H1 (cell line): ENCODE data around the gene MYO9B. TPM values are rescaled to one million over a fixed set of nuclear protein-coding genes. Genes with fewer than 3 reads are reported as not detected.

Experiments
- CTCF ChIA-PET: fragments of 300-600 bp; sonication (Branson Sonifier 250); formaldehyde crosslinking; loops from one replicate; lab custom pipeline; 2021; ENCODE audit not compliant: partially characterized antibody; lab: Charles Lee
- POLR2A ChIA-PET: fragments of 300-600 bp; sonication (Branson Sonifier 250); formaldehyde crosslinking; loops from one replicate; lab custom pipeline; 2021; ENCODE audit warnings: inconsistent platforms; ENCODE audit not compliant: partially characterized antibody; lab: Charles Lee
- DNase-seq, 2 experiments: peaks; one replicate each; pipeline versions ENCODE4 v3.0.0 to v3.0.0-alpha.2; 2010 to 2022; ENCODE audit warnings: low spot score in 2 of 2, low read depth in 1 of 2, mixed read lengths in 1 of 2
- FAIRE-seq: peaks from 2 replicates; lab custom pipeline; 2011; peaks lifted over from hg19 to GRCh38; lab: Jason Lieb, UNC
- H2AFZ ChIP-seq: 2 replicates; pipeline ENCODE4 v1.8.1; 2012; ENCODE audit warnings: low read length, inconsistent platforms
- H2AK5ac ChIP-seq: 2 replicates; pipeline ENCODE4 v1.6.1; 2013; ENCODE audit warnings: low read depth, low read length
- H2BK120ac ChIP-seq: replicated peaks from 2 replicates; pipeline ENCODE3; 2013; ENCODE audit warnings: low read depth, low read length, inconsistent platforms
- H2BK12ac ChIP-seq: 2 replicates; pipeline ENCODE4 v1.6.1; 2013; ENCODE audit warnings: low read depth, low read length
- H2BK15ac ChIP-seq: 2 replicates; pipeline ENCODE4 v1.6.1; 2013; ENCODE audit warnings: low read length
- H2BK20ac ChIP-seq: 2 replicates; pipeline ENCODE4 v1.6.1; 2013; ENCODE audit warnings: low read length
- H2BK5ac ChIP-seq: 2 replicates; pipeline ENCODE4 v1.6.1; 2013; ENCODE audit warnings: low read depth, low read length
- H3K14ac ChIP-seq: 2 replicates; pipeline ENCODE4 v1.6.1; 2013; ENCODE audit warnings: inconsistent platforms; ENCODE audit not compliant: insufficient read length
- H3K18ac ChIP-seq: 2 replicates; pipeline ENCODE4 v1.6.1; 2013; ENCODE audit warnings: low read length; ENCODE audit errors: extremely low read depth
- H3K23ac ChIP-seq: 2 replicates; pipeline ENCODE4 v1.6.1; 2013; ENCODE audit warnings: inconsistent platforms; ENCODE audit not compliant: insufficient read length
- H3K23me2 ChIP-seq: 2 replicates; pipeline ENCODE4 v1.6.1; 2013; ENCODE audit warnings: low read depth, low read length
- H3K27ac ChIP-seq: 2 replicates; pipeline ENCODE4 v1.6.1; 2011; ENCODE audit warnings: low read depth, low read length, inconsistent platforms
- H3K27me3 ChIP-seq, 4 experiments: replicated peaks in 1 of 4; 1 replicate in 1 of 4; 2 replicates in 3 of 4; pipeline versions ENCODE4 v1.6.1 to v1.8.1; 2011 to 2013; ENCODE audit warnings: low read length in 3 of 4, mild to moderate bottlenecking in 3 of 4, inconsistent platforms in 2 of 4, mixed read lengths in 2 of 4, moderate library complexity in 1 of 4; ENCODE audit not compliant: control insufficient read depth in 3 of 4, insufficient read depth in 3 of 4; ENCODE audit errors: extremely low read depth in 1 of 4
- H3K36me3 ChIP-seq, 4 experiments: 2 replicates each; pipeline versions ENCODE4 v1.6.1 to v1.8.1; 2011 to 2013; ENCODE audit warnings: mild to moderate bottlenecking in 4 of 4, low read length in 3 of 4, moderate library complexity in 2 of 4, control low read depth in 1 of 4, inconsistent platforms in 1 of 4; ENCODE audit not compliant: insufficient read depth in 4 of 4, control insufficient read depth in 2 of 4
- H3K4ac ChIP-seq: replicated peaks from 2 replicates; pipeline ENCODE3; 2013; ENCODE audit warnings: low read length, low read depth, mixed read lengths, inconsistent platforms; ENCODE audit not compliant: insufficient read length
- H3K4me1 ChIP-seq, 4 experiments: replicated peaks in 1 of 4; 1 replicate in 1 of 4; 2 replicates in 3 of 4; pipeline versions ENCODE4 v1.6.1 to v1.8.1; 2011 to 2013; ENCODE audit warnings: low read length in 3 of 4, inconsistent platforms in 2 of 4, mixed read lengths in 1 of 4; ENCODE audit not compliant: insufficient read depth in 4 of 4, control insufficient read depth in 3 of 4
- H3K4me2 ChIP-seq, 2 experiments: 2 replicates each; pipeline versions ENCODE4 v1.6.1 to v1.8.1; 2011 to 2013; ENCODE audit warnings: low read depth in 2 of 2, low read length in 2 of 2, control low read depth in 1 of 2, inconsistent platforms in 1 of 2, mild to moderate bottlenecking in 1 of 2; ENCODE audit not compliant: insufficient read depth in 1 of 2
- H3K4me3 ChIP-seq, 4 experiments: fragments of 200-600, 300-600 bp in 1 of 4; sonication (generic), shearing (Covaris generic), sonication (Bioruptor Twin) in 1 of 4; 2 replicates each; pipeline versions ENCODE4 v1.5.1 to v1.8.1; 2011 to 2016; ENCODE audit warnings: low read length in 4 of 4, low read depth in 3 of 4, control low read depth in 2 of 4, inconsistent platforms in 2 of 4, mild to moderate bottlenecking in 2 of 4, mixed read lengths in 1 of 4, moderate library complexity in 1 of 4; ENCODE audit not compliant: insufficient read depth in 2 of 4; ENCODE audit errors: extremely low read depth in 1 of 4
- H3K56ac ChIP-seq: replicated peaks from 2 replicates; pipeline ENCODE3; 2013; ENCODE audit warnings: low read depth, mild to moderate bottlenecking, mixed read lengths, low read length, inconsistent platforms; ENCODE audit not compliant: insufficient read length
- H3K79me1 ChIP-seq: 2 replicates; pipeline ENCODE4 v1.6.1; 2013; ENCODE audit warnings: low read depth, low read length, control low read depth
- H3K79me2 ChIP-seq, 2 experiments: 2 replicates each; pipeline versions ENCODE4 v1.6.1 to v1.8.1; 2012 to 2013; ENCODE audit warnings: low read length in 2 of 2, mild to moderate bottlenecking in 2 of 2, inconsistent platforms in 1 of 2; ENCODE audit not compliant: insufficient read depth in 2 of 2, control insufficient read depth in 1 of 2
- H3K9ac ChIP-seq, 4 experiments: replicated peaks in 1 of 4; 1 replicate in 1 of 4; 2 replicates in 3 of 4; pipeline versions ENCODE4 v1.6.1 to v1.8.1; 2011 to 2013; ENCODE audit warnings: low read depth in 3 of 4, low read length in 3 of 4, control low read depth in 2 of 4, mild to moderate bottlenecking in 2 of 4, moderate library complexity in 2 of 4, inconsistent platforms in 1 of 4; ENCODE audit errors: extremely low read depth in 1 of 4
- H3K9me3 ChIP-seq, 2 experiments: 2 replicates each; pipeline versions ENCODE4 v1.6.1 to v1.8.1; 2012 to 2013; ENCODE audit warnings: mild to moderate bottlenecking in 2 of 2, moderate library complexity in 2 of 2, control low read depth in 1 of 2, inconsistent platforms in 1 of 2, low read depth in 1 of 2, low read length in 1 of 2, mixed read lengths in 1 of 2; ENCODE audit not compliant: insufficient read depth in 2 of 2
- H4K20me1 ChIP-seq, 2 experiments: replicated peaks in 1 of 2; 2 replicates each; pipeline versions ENCODE3 to v1.8.1; 2011 to 2013; ENCODE audit warnings: inconsistent platforms in 2 of 2, low read length in 2 of 2, mild to moderate bottlenecking in 1 of 2; ENCODE audit not compliant: insufficient read depth in 2 of 2, control insufficient read depth in 1 of 2
- H4K5ac ChIP-seq: 2 replicates; pipeline ENCODE4 v1.6.1; 2013; ENCODE audit warnings: low read length, low read depth, mixed read lengths, inconsistent platforms; ENCODE audit not compliant: insufficient read length
- H4K8ac ChIP-seq: 2 replicates; pipeline ENCODE4 v1.8.0; 2013; ENCODE audit warnings: mild to moderate bottlenecking, moderate library complexity, low read length, inconsistent platforms; ENCODE audit not compliant: insufficient read depth; ENCODE audit errors: extremely low read depth
- H4K91ac ChIP-seq: replicated peaks from 2 replicates; pipeline ENCODE3; 2013; ENCODE audit warnings: low read length, mixed read lengths, inconsistent platforms; ENCODE audit not compliant: insufficient read length
- JUN ChIP-seq: IDR thresholded peaks from 2 replicates; pipeline ENCODE4 v1.6.1; 2011; ENCODE audit warnings: low read depth, mild to moderate bottlenecking, improper control_type of control experiment, low read length
- RAD21 ChIP-seq, 2 experiments: IDR thresholded peaks in 1 of 2; conservative IDR thresholded peaks in 1 of 2; 2 replicates each; pipeline ENCODE4 v1.6.1; 2011; ENCODE audit warnings: low read depth in 2 of 2, low read length in 2 of 2, improper control_type of control experiment in 1 of 2, inconsistent platforms in 1 of 2, mild to moderate bottlenecking in 1 of 2, moderate library complexity in 1 of 2
- WGBS, 2 experiments: shearing (Covaris generic) in 1 of 2; methylation state at CpG; one replicate each; pipeline versions ENCODE4 v1.1.6 to v1.1.7; 2013 to 2015; ENCODE audit warnings: low lambda C conversion rate in 2 of 2, mixed read lengths in 2 of 2, inconsistent platforms in 1 of 2, low coverage in 1 of 2, missing lambda C conversion rate in 1 of 2; ENCODE audit not compliant: insufficient replicate concordance in 2 of 2, insufficient coverage in 1 of 2, insufficient read length in 1 of 2; ENCODE audit errors: extremely low coverage in 1 of 2, missing lambda C conversion rate in 1 of 2; 5-methylcytosine and 5-hydroxymethylcytosine counted together
- polyA plus RNA-seq, 7 experiments: library from polyadenylated mRNA; depleted of rRNA in 3 of 7; stranded (reverse) in 5 of 7; unstranded in 2 of 7; fragments of >200 nt in 5 of 7; fragments of 200-250 nt in 2 of 7; gene quantifications; 1 replicate in 5 of 7; 2 replicates in 1 of 7; 4 replicates in 1 of 7; pipeline versions ENCODE4 v1.2.1 to v1.2.3, GENCODE V29; 2011 to 2013; ENCODE audit warnings: missing spikeins in 2 of 7, mixed read lengths in 2 of 7
- total RNA-seq: library from RNA; stranded (reverse); fragmentation: NEBNext Ultra II Directional; extraction: Animal tissue kit (Norgen Biotek cat#: 25700); gene quantifications from 2 replicates; pipeline ENCODE4 v1.2.1, GENCODE V29; 2021
- TF ChIP-seq, protein P1 (sequence below), 3 experiments: IDR thresholded peaks; 1 replicate in 2 of 3; 2 replicates in 1 of 3; pipeline versions ENCODE4 v1.5.1 to v1.6.1; 2011; ENCODE audit warnings: low read length in 3 of 3, mild to moderate bottlenecking in 3 of 3, inconsistent platforms in 2 of 3, low read depth in 1 of 3, moderate library complexity in 1 of 3; ENCODE audit not compliant: insufficient read depth in 1 of 3; ENCODE audit errors: control extremely low read depth in 1 of 3

The MYO9B gene
- total and polyA plus RNA-seq, 2 of the 8 experiments (the other 6 are each of a cell fraction or from before 2014, with no cell fraction given), result 27.6 to 77.1 TPM

DNA sequence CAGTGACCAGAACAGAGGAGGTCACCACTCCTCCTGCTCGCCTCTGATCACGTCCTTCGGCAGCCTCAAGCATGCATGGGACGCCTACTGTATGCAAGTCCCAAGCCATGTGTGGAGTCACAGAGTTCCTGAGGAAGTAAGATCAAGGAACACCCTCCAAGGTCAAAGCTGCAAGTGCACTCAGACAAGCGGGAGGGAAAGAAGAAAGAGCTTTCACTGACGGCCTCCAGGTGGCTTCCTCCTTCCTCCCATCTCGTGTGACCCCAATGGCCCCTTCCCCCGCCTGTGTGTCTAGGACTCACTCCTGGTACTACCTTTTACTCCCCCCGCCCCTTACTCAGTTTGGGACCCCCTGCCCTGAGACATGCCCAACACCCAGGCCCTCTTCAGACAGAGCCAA, 6.4 kb upstream of the MYO9B start:
- Histone ChIP-seq H3K79me2 (peaks cover 0 to 30% of the 10 kb centered on the region in 2 experiments; a peak in 2 of 4 replicates), H2AFZ (no peak overlapping the region), H2BK15ac (no peak overlapping the region), H3K9me3 (no peaks in the 10 kb centered on the region), H3K23ac (no peak overlapping the region), H3K4me2 (no peak overlapping the region), H3K36me3 (peaks cover 3 to 31% (median 12%) of the 10 kb centered on the region in 4 experiments; a peak in 6 of 8 replicates), H3K56ac (no peak overlapping the region), H3K79me1 (peaks cover 12% of the 10 kb centered on the region), H2AK5ac (no peak overlapping the region), H3K4me3 (no peak overlapping the region), H3K14ac (no peak overlapping the region), H4K5ac (no peak overlapping the region), H3K23me2 (peaks cover 1% of the 10 kb centered on the region; the same call in 1 of the 2 replicates), H3K4me1 (peaks cover 0 to 5% (median 3%) of the 10 kb centered on the region in 4 experiments; a peak in 6 of 7 replicates), H3K27ac (no peak overlapping the region), H2BK120ac (no peak overlapping the region), H2BK20ac (no peak overlapping the region), H4K91ac (no peak overlapping the region), H4K20me1 (peaks cover 11 to 17% of the 10 kb centered on the region in 2 experiments), H3K18ac (no peak overlapping the region), H2BK5ac (no peak overlapping the region), H3K4ac (no peak overlapping the region), H3K27me3 (no peaks in the 10 kb centered on the region), H3K9ac (no peak overlapping the region), H4K8ac (no peak overlapping the region), H2BK12ac (no peak overlapping the region)
- CTCF ChIA-PET, result interaction anchor here (0.6 to 1.6 kb wide), 21 partner anchors 8 to 214 kb away, joined by 3 to 7 read pairs (median 3); no protein-coding TSS in a partner anchor
- DNase-seq (no peak), FAIRE-seq (no peak)
- TF ChIP-seq JUN (no peak), RAD21 (IDR thresholded peaks at IDR 0.05 in 1 of 2, conservative IDR thresholded peaks at IDR 0.05 in 1 of 2; ENCODE audit: low read depth in 2 of 2, low read length in 2 of 2) (peak; percentile 26 to 30; a peak in 2 of 4 replicates)
- TF ChIP-seq, protein P1, sequence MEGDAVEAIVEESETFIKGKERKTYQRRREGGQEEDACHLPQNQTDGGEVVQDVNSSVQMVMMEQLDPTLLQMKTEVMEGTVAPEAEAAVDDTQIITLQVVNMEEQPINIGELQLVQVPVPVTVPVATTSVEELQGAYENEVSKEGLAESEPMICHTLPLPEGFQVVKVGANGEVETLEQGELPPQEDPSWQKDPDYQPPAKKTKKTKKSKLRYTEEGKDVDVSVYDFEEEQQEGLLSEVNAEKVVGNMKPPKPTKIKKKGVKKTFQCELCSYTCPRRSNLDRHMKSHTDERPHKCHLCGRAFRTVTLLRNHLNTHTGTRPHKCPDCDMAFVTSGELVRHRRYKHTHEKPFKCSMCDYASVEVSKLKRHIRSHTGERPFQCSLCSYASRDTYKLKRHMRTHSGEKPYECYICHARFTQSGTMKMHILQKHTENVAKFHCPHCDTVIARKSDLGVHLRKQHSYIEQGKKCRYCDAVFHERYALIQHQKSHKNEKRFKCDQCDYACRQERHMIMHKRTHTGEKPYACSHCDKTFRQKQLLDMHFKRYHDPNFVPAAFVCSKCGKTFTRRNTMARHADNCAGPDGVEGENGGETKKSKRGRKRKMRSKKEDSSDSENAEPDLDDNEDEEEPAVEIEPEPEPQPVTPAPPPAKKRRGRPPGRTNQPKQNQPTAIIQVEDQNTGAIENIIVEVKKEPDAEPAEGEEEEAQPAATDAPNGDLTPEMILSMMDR (IDR thresholded peaks at IDR 0.05; ENCODE audit: control extremely low read depth in 1 of 3, insufficient read depth in 1 of 3, low read depth in 1 of 3, low read length in 3 of 3), result peak in 2 of 3 experiments; percentile 41 to 52; a peak in 2 of 4 replicates
- WGBS, 2 experiments, result 80% methylated on average over 7 of the region's 9 CpGs; no CpG with 5 or more reads in 1 of the 2 experiments
- POLR2A ChIA-PET, result interaction anchor here (0.6 to 1.8 kb wide), 7 partner anchors 9 to 400 kb away, joined by 3 to 6 read pairs (median 5); partner anchors contain the start of gene USE1
